ENCODE results near the gene CASKIN1.

GRCh38 chr16:2165861-2166260, 30.5 kb downstream of the CASKIN1 start:
- TF ChIP-seq POLR2AphosphoS5 (IDR thresholded peaks at IDR 0.05; ENCODE audit: borderline replicate concordance, low read depth, low read length) (no peak), EZH2 (IDR thresholded peaks at IDR 0.05) (no peak)
